HG02571 (cell line): Measurements from ENCODE around the gene RAB10.
"Not testable (repeated sequence)": the region's sequence is repeated elsewhere in the genome, so short reads cannot be mapped to it uniquely, and the experiment has no call there.

Experiments
- ATAC-seq: cut with Tn5 transposase; IDR thresholded peaks from one replicate; pipeline ENCODE4 v1.9.1; 2021; ENCODE audit warnings: mild to moderate bottlenecking, moderate library complexity; ENCODE audit not compliant: unreplicated experiment

Gene RAB10

DNA sequence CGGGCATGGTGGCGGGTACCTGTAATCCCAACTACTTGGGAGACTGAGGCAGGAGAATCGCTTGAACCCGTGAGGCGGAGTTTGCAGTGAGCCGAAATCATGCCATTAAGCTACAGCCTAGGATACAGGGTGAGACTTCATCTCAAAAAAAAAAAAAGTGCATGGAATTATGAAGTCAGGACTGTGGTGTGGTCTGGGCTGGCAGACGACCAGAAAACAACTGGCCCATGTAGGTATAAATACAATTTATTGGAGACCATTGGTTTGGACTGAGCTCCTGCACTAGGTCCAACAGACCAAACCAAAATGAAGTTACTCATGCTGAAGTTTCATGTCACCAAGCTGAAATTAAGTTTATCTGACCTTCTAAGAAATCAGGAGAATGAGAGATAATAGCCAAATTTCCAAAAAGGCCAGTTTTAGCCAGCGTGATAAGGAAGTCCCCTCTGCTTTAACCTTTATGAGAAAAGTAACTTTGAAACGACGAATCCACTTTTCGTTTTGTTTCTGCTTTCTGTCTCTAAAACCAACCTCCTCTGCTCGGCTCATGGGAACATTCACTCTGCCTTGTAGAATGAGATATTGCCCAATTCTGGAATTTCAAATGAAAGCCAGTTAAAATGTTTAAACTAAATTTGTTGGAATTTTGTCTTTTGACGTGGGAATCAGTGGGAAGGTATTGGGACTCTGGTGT, 17.7 kb upstream of the RAB10 start:
- ATAC-seq: no peak

GRCh38 chr2:26016706-26017045, 17.2 kb upstream of the RAB10 start:
- ATAC-seq: not testable (repeated sequence)

- no peak for ATAC-seq
These were observed 16.3 kb upstream of the RAB10 start for GRCh38 chr2:26017464-26018183.

DNA sequence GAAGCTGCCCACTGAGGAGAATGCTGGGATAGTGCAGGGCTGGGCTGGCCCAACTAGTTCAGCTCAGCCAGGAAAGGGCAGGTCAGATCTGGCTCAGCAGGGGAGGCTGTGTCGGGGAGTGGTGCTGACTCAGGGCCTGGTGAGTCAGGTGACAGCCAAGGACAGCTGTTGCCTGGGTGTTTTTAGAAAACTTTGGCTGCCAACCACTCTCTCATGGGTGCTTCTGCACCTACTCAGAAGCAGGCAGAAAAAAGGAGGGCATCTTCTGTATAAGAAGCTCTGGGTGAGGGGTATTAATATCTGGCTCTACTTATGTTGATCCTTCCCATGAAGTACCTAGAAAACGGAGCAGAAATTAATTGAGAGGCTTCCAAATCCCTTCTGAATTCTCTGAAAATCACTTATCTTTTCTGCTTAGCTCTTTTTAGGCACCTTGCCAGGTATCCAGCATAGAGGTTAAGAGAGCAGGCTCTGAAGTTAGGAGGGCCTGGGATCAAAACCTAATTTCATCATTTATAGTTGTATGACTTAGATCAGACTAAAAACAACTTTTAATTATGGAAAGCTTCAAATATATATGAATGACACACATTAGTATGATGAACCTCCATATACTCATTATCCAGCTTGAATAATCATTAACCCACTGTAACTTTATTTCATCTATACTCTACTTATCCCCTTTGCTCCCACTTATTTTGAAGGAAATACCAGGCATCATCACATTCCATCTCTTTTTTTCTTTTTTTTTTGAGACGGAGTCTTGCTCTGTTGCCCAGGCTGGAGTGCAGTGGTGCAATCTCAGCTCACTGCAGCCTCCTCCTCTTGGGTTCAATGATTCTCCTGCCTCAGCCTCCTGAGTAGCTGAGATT, 15.5 kb upstream of the RAB10 start:
- no peak for ATAC-seq

DNA sequence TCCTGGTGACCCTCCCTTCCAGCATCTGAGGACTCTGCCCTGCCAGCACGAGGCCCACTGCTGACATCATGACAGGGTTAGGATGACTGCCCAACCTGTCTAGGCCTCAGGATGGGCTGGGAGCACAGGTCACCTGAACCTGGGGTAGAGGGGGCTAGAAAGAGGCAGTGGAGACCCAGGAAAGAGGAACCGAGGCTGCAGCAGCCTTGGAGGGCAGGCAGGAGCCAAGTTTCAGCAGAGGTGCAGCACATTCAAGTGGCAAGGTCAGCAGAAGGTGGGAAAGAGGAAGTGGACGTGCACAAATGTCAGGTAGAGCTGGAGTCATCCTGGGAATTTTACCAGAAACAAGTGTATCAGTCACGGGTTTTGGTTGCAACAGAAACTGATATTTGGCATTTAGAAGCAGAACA, 13.6 kb upstream of the RAB10 start:
- ATAC-seq: no peak

DNA sequence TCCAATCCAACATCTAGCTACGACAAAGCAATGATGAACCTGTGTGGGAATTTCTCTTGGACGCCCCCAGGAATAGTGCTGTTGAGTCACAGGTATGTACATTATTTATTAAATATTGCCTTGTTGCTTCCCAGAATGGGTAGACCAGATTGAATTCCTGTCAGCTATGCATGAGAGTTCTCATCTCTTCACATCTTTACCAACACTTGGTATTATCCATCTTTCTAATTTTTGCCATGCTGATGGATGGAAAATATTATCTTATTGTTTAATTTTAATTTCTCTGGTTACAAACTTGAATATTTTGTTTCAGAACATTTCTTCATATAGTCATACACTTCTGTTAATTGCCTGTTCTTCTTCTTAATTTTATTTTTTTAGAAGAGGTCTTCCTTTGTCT, 9.6 kb upstream of the RAB10 start:
- ATAC-seq: no peak

GRCh38 chr2:26025509-26025908, 8.4 kb upstream of the RAB10 start:
- no peak for ATAC-seq

DNA sequence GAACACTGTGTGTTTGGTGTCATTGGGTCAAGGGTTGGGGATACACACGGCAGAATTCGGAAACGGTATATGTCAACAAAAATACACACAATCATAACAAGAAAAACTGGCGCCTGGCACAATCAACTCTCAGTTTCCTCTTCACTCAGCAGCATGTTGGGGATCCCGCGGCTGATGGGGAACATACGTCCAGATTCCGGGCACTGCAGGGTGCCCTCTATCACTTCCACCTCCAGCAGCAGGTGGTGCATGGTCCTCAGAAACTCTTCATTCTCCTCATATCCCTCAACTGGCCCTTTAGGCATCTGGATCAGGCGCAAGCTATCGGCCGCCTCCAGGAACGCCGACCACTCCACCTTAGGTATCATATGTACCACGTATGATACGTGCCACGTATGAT, 5.8 kb upstream of the RAB10 start:
- ATAC-seq: not testable (repeated sequence)

- peak; percentile 7 for ATAC-seq
These were observed 1.2 kb upstream of the RAB10 start for GRCh38 chr2:26032586-26033269.

DNA sequence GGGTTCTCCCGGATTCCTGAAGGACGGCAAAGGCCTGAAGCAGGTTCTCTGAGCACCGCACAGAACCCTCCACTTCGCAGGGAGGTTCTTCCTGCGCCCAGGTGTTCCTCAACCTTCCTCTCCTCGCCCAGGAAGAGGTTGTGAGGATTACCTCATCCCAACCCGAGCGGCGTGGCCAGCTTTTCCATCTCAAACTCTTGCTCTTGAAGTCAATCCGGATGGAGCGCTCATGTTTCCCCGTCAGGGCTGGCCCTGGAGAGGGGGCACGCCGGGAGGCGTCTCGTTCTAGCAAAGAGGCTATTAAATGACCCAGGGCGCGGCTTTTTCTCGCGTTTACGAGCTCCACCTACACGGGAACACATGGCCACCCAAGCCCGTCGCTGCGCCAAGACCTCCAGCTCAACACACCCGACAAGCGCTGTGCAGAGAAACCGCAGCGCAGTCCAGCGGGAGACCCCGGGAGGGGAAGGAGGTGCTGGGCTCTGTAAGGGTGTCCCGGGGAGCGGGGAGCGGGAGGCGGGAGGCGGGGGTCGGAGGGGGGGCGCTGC, 540 bp upstream of the RAB10 start:
- peak; percentile 16 for ATAC-seq

DNA sequence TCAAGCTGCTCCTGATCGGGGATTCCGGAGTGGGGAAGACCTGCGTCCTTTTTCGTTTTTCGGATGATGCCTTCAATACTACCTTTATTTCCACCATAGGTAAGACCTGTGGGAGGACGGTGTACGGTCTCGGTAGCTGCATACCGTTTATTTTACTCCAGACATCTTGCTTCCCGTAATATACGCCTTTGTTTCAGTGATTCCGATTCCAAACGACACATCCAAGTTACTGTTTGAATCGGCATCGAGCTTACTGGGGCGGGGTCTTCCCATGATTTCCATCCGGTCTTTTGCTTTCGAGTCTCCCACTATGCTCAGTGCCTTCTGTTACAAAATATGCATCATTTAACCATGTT, 731 bp downstream of the RAB10 start:
- no peak for ATAC-seq

DNA sequence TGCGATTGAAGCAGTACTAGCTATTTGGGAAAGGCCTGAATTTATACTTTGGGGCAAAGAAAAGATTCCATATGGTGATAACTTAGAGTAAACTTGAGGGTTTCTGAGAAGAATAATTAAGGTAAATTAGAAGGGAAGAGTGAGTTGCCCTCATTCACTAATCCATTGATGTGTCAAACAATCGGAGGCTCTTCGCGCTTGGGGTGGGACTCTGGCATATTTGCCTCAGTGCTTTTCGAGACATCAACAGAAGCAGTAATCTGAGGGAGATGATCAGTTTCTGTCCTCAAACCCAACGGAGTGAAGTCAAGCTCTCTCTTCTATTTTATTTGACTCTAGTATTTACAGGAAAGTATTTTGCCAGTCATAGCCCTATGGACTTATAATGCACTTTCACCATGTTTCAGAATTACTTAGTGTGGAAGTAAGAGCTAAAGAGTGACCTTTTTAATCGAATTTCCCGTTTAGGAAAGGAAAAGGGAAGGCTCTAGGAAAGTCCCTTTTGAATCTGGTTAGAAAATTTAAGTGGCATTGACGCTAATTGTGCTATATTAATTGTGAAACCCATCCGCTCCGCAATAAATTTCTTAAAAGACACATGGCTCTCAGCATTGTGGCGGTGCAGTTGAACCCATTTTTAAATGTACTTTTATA, 1.3 kb downstream of the RAB10 start:
- ATAC-seq: no peak

DNA sequence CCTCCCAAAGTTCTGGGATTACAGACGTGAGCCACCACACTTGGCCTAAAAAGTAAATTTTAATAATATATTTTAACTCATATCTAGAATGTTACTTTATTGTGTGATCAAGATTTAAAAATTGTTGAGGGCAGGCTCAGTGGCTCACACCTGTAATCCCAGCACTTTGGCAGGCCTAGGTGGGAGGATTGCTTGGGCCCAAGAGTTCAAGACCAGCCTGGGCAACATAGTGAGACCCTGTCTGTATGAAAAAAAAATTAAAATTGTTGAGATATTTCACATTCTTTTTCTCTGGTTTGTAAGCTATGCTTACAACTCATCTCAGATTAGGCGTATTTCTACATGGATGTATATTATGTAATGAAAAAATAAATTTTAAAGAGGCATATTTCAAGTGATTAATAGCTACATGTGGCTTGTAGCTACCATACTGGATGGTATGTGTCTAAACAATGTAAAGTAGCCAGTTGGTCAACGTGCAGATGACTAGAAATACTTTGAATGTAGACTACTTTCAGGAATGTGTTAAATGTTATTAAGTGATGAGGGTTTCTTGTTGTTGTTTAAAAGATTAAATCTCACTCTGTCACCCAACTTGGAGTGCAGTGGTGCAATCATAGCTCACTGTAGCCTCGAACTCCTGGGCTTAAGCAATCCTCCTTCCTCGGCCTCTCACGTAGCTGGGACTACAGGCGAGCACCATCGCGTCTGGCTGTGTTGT, 5.9 kb downstream of the RAB10 start:
- no peak for ATAC-seq

DNA sequence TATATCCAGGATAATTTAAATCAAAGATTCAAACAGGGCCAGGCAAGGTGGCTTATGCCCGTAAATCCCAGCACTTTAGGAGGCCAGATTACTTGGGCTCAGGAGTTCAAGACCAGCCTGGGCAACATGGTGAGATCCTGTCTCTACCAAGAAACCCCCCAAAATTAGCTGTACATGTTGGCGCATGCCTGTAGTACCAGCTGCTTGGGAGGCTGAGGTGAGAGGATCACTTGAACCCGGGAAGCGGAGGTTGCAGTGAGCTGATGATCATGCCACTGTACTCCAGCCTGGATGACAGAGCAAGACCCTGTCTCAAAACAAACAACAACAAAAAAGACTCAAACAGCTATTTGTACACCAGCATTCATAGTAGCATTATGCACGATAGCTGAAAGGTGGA, 9.2 kb downstream of the RAB10 start:
- no peak for ATAC-seq

DNA sequence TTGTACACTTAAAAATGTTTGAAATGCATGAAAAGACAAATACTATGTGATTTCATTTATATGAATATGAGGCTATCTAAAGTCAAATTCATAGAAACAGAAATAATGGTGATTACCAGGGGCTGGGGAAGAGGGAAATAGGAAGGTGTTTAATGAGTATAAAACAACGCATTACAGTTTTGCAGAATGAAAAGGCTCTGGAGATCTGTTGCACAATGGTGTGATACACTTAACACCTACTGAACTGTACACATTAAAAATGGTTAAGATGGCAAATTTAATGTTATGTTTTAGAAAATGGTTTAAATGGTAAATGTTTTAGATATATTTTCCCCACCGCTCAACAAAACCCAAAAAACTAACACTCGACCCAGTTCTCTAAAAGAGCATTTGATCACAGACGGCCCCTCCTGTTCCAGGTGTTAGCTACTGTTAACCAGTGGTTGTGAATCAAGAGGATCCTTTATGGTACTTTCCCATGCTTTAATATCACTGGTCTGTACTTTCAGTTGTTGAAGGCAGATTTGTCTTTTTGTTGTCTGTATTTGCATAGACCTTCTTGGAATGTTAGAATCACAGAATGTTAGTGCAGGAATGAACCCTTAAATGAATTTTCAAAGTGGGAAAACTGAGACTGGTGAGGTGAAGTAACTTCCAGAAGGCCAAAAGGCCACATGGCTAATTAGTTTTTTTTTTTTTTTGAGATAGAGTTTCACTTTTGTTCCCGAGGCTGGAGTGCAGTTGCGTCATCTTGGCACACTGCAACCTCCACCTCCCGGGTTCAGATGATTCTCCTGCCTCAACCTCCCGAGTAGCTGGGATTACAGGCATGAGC, 10.2 kb downstream of the RAB10 start:
- no peak for ATAC-seq

GRCh38 chr2:26048791-26049190, 14.9 kb downstream of the RAB10 start:
- ATAC-seq: no peak

GRCh38 chr2:26049641-26050040, 15.8 kb downstream of the RAB10 start:
- no peak for ATAC-seq

DNA sequence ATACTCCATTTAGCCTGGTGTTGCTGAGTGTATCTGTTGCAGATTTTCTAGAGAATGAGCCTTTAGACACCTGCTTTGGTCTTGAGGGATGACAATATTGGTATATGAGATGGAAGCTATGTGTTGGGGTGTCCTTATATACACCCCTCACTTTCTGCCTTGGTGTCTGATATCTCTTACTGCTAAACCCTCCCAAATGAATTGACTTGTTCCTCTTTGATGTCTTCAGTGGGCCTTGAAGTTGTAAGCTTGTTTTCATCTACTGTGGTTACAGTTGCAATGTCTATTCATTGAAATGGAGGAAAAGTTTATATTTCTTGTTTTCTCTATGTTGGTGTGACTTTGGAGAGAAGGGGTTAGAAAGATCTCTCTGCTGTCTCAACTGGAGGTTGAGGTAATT, 18.9 kb downstream of the RAB10 start:
- ATAC-seq: no peak
